IPS-18a (cell line): ENCODE results near the gene DEPP1.
A peak's percentile ranks its signal among the peaks of the same experiment; 100 is the strongest.

ENCODE experiments used
- H3K27ac ChIP-seq: one replicate; pipeline ENCODE4 v1.5.1; 2013; ENCODE audit warnings: low read length
- H3K27me3 ChIP-seq: one replicate; pipeline ENCODE4 v1.6.1; 2013; ENCODE audit warnings: mild to moderate bottlenecking, low read length; ENCODE audit not compliant: control insufficient read depth, insufficient read depth
- H3K36me3 ChIP-seq: one replicate; pipeline ENCODE4 v1.6.1; 2013; ENCODE audit warnings: low read depth, low read length; ENCODE audit not compliant: control insufficient read depth
- H3K4me1 ChIP-seq: one replicate; pipeline ENCODE4 v1.6.1; 2013; ENCODE audit warnings: low read depth, low read length; ENCODE audit not compliant: control insufficient read depth
- H3K4me3 ChIP-seq: one replicate; pipeline ENCODE4 v1.5.1; 2013; ENCODE audit warnings: low read length
- H3K9ac ChIP-seq: one replicate; pipeline ENCODE4 v1.6.1; 2013; ENCODE audit warnings: mild to moderate bottlenecking, low read length, moderate library complexity
- H3K9me3 ChIP-seq: one replicate; pipeline ENCODE4 v1.6.1; 2013; ENCODE audit warnings: low read depth, low read length; ENCODE audit not compliant: control insufficient read depth

Gene DEPP1

DNA sequence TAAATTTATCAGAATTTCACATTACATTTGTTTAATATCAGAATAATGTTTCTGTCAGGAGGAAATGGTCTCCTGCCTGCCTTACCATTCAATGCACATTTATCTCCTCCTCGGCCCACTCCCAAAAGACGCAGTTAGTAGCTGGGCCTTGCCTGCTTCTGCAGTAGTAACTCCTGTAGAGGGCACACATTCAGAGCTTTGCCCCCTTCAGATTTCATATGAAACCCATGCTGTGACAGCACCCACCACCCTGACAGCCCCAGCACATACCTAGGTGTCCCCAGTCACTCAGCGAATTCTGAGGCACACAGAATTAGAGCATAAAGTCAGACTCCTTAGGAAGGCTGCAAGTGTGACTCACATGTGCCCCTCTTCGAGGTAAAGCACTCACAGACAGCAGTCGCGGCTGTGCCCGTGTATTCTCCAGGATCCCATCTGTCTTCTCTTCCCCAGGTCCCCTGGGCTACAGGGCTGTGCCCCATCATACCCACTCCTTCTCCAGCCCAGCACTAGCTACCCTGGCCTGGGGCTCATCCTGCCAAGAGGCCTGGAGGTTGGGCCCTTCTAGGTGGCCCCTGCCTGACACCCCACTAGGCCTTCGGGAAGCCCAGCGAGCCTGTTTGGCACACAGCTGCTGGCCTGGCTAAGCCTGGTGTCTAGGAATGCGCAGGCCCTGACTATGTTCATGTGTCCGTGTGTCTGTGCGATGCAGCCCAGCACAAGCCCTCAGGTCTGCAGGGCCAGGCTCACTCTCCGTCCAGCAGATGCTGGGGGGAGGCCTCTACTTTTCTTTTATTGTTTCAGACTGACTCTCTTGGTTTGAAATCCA is 4.7 kb upstream of the DEPP1 start:
- Histone ChIP-seq H3K36me3 (no peaks in the 10 kb centered on the region), H3K4me3 (no peak overlapping the region), H3K4me1 (peaks cover 52% of the 10 kb centered on the region), H3K27me3 (no peaks in the 10 kb centered on the region), H3K27ac (no peak overlapping the region), H3K9me3 (no peaks in the 10 kb centered on the region), H3K9ac (no peak overlapping the region)

- Histone ChIP-seq H3K27ac (no peak overlapping the region), H3K9ac (no peak overlapping the region), H3K36me3 (no peaks in the 10 kb centered on the region), H3K4me1 (peaks cover 53% of the 10 kb centered on the region), H3K9me3 (no peaks in the 10 kb centered on the region), H3K27me3 (no peaks in the 10 kb centered on the region), H3K4me3 (no peak overlapping the region)
Observed at GRCh38 chr10:44982496-44982895, 3.9 kb upstream of the DEPP1 start.

DNA sequence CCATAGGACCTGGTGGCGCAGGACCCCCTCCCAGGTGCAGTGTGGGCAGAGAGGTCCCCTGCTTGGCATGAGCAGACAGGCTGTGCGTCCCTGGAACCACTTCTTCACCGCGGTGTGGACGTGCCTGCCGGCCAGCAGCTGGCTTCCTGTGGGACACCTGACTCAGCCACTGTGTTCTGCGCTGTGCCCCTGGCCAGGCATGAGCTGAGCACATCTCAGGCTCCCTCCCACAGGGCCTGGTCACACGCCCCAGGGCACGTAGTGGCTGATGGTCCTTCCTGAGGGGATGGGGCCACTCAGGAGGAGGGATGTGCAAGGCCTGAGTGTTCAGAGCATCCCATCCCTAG is 3.5 kb upstream of the DEPP1 start:
- Histone ChIP-seq H3K27me3 (no peaks in the 10 kb centered on the region), H3K4me3 (no peak overlapping the region), H3K9me3 (no peaks in the 10 kb centered on the region), H3K4me1 (peaks cover 53% of the 10 kb centered on the region), H3K36me3 (no peaks in the 10 kb centered on the region), H3K9ac (no peak overlapping the region), H3K27ac (no peak overlapping the region)

DNA sequence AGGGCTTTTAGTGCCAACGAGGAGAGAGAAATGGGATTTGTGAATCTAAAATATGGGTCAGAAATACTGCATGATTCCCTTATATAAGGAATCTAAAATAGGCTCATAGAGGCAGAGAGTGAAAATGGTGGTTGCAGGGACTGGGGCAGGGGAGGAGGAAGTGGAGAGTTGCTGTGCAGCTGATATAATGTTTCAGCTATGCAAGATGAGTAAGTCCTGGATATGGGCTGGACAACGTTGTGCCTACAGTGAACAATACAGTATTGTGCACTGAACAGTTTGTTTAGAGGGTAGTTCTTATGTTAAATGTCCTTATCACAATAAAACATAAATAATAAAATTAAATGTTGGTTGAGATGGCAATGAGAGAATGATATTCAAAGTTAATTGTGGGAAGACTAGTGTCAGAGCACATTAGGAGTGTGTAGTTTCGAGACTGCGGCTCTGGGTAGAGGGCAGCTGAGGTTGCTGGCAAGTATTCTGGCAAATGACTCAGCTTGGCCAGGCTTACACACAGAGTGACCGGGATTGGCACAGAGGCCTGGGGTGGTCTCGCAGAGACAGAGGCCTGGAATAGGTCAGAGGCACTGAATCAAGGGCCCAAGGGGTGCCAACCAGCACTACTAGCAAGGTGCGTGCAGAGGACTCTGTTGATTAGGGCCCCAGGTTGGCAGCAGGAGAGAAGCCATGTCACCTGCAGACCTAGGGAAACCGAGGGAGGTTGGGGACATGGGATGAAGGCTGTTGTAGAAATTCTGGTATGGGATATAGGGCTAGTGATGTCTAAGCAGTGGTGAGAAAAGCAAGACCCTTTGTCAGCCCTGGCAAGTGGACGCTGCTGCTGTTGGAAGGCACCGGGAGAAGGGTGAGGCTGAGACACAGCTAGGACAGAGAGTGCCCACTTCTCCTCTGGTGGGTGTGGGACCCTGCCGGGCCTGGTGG is 2.8 kb upstream of the DEPP1 start:
- no peak overlapping the region for H3K9ac ChIP-seq
- H3K4me1 ChIP-seq: peaks cover 50% of the 10 kb centered on the region
- H3K27me3 ChIP-seq: no peaks in the 10 kb centered on the region
- H3K36me3 ChIP-seq: no peaks in the 10 kb centered on the region
- no peak overlapping the region for H3K4me3 ChIP-seq
- H3K27ac ChIP-seq: no peak overlapping the region
- no peaks in the 10 kb centered on the region for H3K9me3 ChIP-seq

GRCh38 chr10:44980309-44981171 is 1.9 kb upstream of the DEPP1 start:
- Histone ChIP-seq H3K4me3 (peak overlapping the region; percentile 9), H3K9ac (no peak overlapping the region), H3K36me3 (no peaks in the 10 kb centered on the region)

GRCh38 chr10:44979281-44980191 is 927 bp upstream of the DEPP1 start:
- H3K27me3 ChIP-seq: no peaks in the 10 kb centered on the region
- no peaks in the 10 kb centered on the region for H3K36me3 ChIP-seq
- no peak overlapping the region for H3K27ac ChIP-seq
- H3K9me3 ChIP-seq: no peaks in the 10 kb centered on the region
- peaks cover 50% of the 10 kb centered on the region for H3K4me1 ChIP-seq
- H3K9ac ChIP-seq: no peak overlapping the region
- H3K4me3 ChIP-seq: peak overlapping the region; percentile 9

More at GRCh38 chr10:44980309-44981171, 1.9 kb upstream of the DEPP1 start:
- H3K4me1 ChIP-seq: peaks cover 50% of the 10 kb centered on the region
- no peaks in the 10 kb centered on the region for H3K9me3 ChIP-seq
- no peak overlapping the region for H3K27ac ChIP-seq
- H3K27me3 ChIP-seq: no peaks in the 10 kb centered on the region

DNA sequence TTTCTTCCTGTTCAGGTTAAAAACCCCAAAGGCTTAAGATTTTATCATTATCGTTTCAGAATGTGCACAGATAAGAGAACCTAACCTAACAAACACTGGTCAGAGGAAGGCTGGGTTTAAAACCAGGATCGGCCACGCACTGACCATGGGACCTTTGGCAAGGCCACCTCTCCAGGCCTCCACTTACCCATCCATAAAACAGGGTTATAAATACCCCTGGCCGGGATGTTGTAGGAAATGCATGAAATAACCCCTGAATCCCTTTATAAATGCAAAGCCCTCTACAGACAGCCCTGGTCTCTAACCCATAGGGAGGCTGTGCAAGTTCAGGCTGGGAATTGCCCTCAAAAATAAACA is 418 bp downstream of the DEPP1 start:
- no peaks in the 10 kb centered on the region for H3K27me3 ChIP-seq
- no peak overlapping the region for H3K9ac ChIP-seq

DNA sequence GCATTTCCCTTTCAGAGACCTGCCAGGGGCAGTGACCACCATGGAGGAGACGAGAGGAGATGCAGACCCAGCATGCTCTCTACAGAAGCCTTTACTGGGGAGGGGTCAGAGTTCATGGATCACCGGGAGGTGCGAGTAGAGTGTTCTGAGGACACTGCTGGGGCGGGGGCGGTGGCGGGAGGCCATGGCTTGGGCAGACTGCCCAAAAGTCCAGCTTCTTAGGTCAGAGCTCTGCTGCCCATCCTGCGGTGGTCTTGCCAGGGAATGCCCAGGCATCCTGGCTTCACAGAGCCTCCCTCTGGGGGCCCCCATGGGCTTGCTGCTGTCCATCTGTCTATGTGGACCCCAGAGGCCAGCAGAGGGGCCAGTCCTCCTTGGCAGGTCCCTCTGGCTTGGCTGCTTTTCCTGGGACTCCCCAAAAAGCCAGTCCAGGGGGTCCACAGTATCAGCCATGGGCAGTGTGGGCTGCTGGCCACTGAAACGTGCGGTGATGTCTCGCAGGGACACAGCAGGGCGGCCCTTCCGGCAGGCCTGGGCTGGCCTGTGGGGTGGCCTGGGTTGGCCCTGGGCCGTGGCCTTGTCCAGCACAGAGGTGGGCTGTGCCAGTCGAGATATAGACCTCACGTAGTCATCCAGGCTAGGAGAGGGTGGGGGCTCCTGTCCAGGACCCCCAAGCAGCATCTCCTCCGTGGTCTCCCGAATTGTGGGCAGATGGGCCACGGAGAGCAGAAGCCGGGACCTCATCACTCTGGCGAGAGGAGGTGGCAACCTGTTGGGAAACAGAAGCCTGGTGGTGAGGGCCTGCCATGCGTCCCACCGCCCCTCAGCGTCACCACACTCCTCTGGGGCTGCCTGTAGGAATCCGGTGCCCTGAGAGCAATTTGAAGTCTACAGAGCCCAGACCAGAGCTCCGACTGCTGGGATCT is 1.1 kb downstream of the DEPP1 start:
- Histone ChIP-seq H3K27me3 (no peaks in the 10 kb centered on the region), H3K4me1 (peaks cover 67% of the 10 kb centered on the region), H3K9me3 (no peaks in the 10 kb centered on the region), H3K27ac (no peak overlapping the region), H3K36me3 (no peaks in the 10 kb centered on the region), H3K4me3 (peak overlapping the region; percentile 8), H3K9ac (no peak overlapping the region)

More for the DNA sequence above, 418 bp downstream of the DEPP1 start:
- Histone ChIP-seq H3K27ac (no peak overlapping the region), H3K36me3 (no peaks in the 10 kb centered on the region), H3K4me1 (peaks cover 63% of the 10 kb centered on the region), H3K4me3 (peak overlapping the region; percentile 46), H3K9me3 (no peaks in the 10 kb centered on the region)

- Histone ChIP-seq H3K4me1 (peaks cover 67% of the 10 kb centered on the region), H3K36me3 (no peaks in the 10 kb centered on the region), H3K27me3 (no peaks in the 10 kb centered on the region), H3K27ac (no peak overlapping the region), H3K4me3 (no peak overlapping the region), H3K9me3 (no peaks in the 10 kb centered on the region), H3K9ac (no peak overlapping the region)
Observed at GRCh38 chr10:44976352-44977198, 2.0 kb downstream of the DEPP1 start.
